ENCODE measurements around the gene GPR180. TPM values are rescaled to one million over a fixed set of nuclear protein-coding genes. Genes with fewer than 3 reads are reported as not detected.

The GPR180 gene
- 2.5 to 4.1 TPM (median 3.1 TPM) in 5 replicates for total RNA-seq (2022; extraction: Qiagen RNA extraction; ENCODE audit: low read depth)

DNA sequence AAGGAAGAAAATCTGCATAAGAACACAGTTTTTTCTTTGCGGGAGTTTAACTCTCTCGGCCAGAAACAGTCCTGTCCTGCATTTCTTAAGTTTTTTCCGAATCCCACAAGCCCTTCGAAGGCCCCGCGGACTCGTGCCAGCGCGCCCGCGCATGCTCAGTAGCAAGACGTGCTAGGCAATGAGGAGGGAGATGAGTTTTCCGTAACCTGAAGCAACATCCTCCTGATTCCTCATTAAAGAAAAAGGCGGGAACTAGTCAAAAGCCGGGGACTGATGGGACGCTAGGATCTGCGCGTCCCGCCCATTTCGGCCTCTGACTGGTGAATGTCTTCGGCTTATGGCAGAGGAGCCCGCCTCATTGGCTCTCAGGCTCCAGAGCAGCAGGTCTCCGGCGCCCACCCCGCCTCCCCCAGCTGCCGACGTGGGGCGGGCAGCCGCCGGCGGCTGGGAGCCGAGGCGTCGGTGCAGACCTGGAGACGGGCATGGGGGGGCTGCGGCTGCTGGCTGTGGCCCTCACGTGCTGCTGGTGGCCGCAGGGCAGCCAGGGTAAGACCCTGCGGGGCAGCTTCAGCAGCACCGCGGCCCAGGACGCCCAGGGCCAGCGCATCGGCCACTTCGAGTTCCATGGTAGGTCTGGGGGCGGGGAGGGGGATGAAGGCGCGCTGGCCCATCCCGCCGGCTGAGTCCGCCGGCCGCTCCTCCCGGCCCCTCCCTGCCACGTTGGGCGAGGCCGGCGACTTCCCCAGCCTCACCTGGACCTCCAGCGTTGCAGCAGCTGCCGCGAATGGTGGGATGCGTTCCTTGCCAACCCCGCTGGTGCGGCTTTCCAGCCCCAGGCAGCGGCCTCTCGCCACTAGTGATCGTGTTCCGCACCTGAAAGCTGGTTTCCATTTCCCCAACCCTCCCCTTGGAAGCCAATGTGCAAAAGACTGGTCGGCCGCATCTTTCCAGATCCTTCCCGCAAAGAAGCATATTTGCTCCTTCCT lies at the start of gene GPR180:
GPR180 (plus strand) TSS at position 412 of the 986 bp plus-strand sequence; CDS start at position 483, 71 bp downstream.

DNA sequence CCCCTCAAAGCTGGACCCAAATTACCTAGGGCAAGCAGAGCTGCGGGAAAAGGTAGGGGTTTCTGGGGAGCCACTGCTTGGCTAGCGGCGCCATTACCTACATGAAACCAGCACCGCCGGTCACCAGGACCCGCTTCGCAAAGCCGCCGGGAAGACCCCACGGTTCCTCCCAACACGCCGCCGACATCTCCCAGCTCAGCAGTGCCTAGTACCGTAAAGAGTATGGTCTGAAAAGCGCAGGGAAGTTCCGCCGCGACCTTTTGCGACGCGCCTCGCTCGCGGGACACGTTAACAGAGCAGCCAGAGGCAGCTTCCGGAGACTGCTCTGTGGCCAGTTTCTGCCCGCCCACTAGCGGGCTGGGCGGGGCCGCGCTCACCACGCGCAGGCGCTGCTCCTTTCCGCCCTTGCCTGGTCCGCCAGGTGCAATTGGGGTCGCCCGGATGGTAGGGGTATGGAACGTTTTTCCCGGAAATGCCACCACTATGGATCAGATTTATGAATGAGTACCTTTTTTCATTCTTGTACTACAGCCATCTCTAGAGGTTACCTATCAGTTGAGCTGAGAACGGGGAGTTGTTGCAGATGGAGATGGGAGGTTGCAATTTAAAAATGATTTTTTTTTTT lies 5.6 kb upstream of the GPR180 start, which contains the start of gene TGDS:
TGDS (minus strand) TSS at position 203 of the 625 bp plus-strand sequence; CDS start at position 187, 16 bp downstream.

Other genes with a start within 250 kb of the GPR180 start
- not detected in 5 replicates for gene DCT, start 122.2 kb upstream of the GPR180 start, total RNA-seq (2022; extraction: Qiagen RNA extraction; ENCODE audit: low read depth)
- 6.9 to 9.4 TPM (median 8.2 TPM) in 5 replicates for gene TGDS, start 5.7 kb upstream of the GPR180 start, total RNA-seq (2022; extraction: Qiagen RNA extraction; ENCODE audit: low read depth)
- 0.33 to 0.99 TPM (median 0.68 TPM) in 5 replicates for gene SOX21, start 110.7 kb downstream of the GPR180 start, total RNA-seq (2022; extraction: Qiagen RNA extraction; ENCODE audit: low read depth)

All from A549 treated with GW870086 at 1 μM for 4 hours (cell line).